T-helper 22 cell (primary cell): ENCODE measurements around the gene UQCRHL.

Experiments used
- DNase-seq: peaks from one replicate; pipeline ENCODE4 v3.0.0-alpha.2; 2020; ENCODE audit warnings: low read depth

The UQCRHL gene

GRCh38 chr1:15797614-15798390, 9.6 kb downstream of the UQCRHL start:
- DNase-seq, result no peak

GRCh38 chr1:15796086-15796462, 11.4 kb downstream of the UQCRHL start:
- no peak for DNase-seq

GRCh38 chr1:15788624-15789301, 18.7 kb downstream of the UQCRHL start:
- DNase-seq, result no peak

GRCh38 chr1:15786581-15786980, 20.9 kb downstream of the UQCRHL start:
- DNase-seq, result no peak

- no peak for DNase-seq
Observed at GRCh38 chr1:15785683-15786082, 21.8 kb downstream of the UQCRHL start.

- DNase-seq, result no peak
Observed at GRCh38 chr1:15777909-15778707, 29.3 kb downstream of the UQCRHL start.

- DNase-seq, result no peak
Observed at GRCh38 chr1:15775706-15776105, 31.7 kb downstream of the UQCRHL start.

- no peak for DNase-seq
Observed at GRCh38 chr1:15771836-15772515, 35.5 kb downstream of the UQCRHL start.

- DNase-seq, result no peak
Observed at GRCh38 chr1:15770313-15770962, 37.0 kb downstream of the UQCRHL start.

GRCh38 chr1:15768388-15768787, 39.1 kb downstream of the UQCRHL start:
- DNase-seq, result no peak

GRCh38 chr1:15767941-15768340, 39.5 kb downstream of the UQCRHL start:
- no peak for DNase-seq

- no peak for DNase-seq
Observed at GRCh38 chr1:15765495-15766194, 41.8 kb downstream of the UQCRHL start.

GRCh38 chr1:15764890-15765289, 42.6 kb downstream of the UQCRHL start:
- no peak for DNase-seq

- no peak for DNase-seq
Observed at GRCh38 chr1:15764269-15764764, 43.1 kb downstream of the UQCRHL start.

- no peak for DNase-seq
Observed at GRCh38 chr1:15762546-15762945, 44.9 kb downstream of the UQCRHL start.

- DNase-seq, result no peak
Observed at GRCh38 chr1:15761366-15762128, 45.9 kb downstream of the UQCRHL start.

- no peak for DNase-seq
Observed at GRCh38 chr1:15760520-15761211, 46.8 kb downstream of the UQCRHL start.

GRCh38 chr1:15758953-15759661, 48.3 kb downstream of the UQCRHL start:
- DNase-seq, result no peak
